Suprapubic skin (tissue), 4 donors: ENCODE results near the gene ZNF180. TPM values are rescaled to one million over a fixed set of nuclear protein-coding genes. Genes with fewer than 3 reads are reported as not detected.

ENCODE experiments used
- DNase-seq, 2 donors: peaks; one replicate each; pipeline ENCODE4 v3.0.0-alpha.2; 2019; ENCODE audit warnings: low spot score in 2 of 2
- H3K27ac ChIP-seq: fragments of 200-600 bp; sonication (generic); one replicate; pipeline ENCODE4 v1.5.1; 2019
- H3K27me3 ChIP-seq: fragments of 200-600 bp; sonication (generic); one replicate; pipeline ENCODE4 v1.5.1; 2019
- H3K36me3 ChIP-seq: fragments of 200-600 bp; sonication (generic); one replicate; pipeline ENCODE4 v1.5.1; 2019
- H3K4me1 ChIP-seq: fragments of 200-600 bp; sonication (generic); one replicate; pipeline ENCODE4 v1.5.1; 2019
- H3K4me3 ChIP-seq: fragments of 200-600 bp; sonication (generic); one replicate; pipeline ENCODE4 v1.5.1; 2019; ENCODE audit warnings: mild to moderate bottlenecking
- H3K9me3 ChIP-seq: fragments of 200-600 bp; sonication (generic); one replicate; pipeline ENCODE4 v1.5.1; 2019
- CTCF ChIP-seq, 2 donors: fragments of 200-600 bp in 1 of 2; fragments of 450-650 bp in 1 of 2; sonication (generic) in 1 of 2; IDR thresholded peaks; one replicate each; pipeline ENCODE4 v1.5.1; 2016 to 2019; ENCODE audit warnings: antibody characterized with exemption in 2 of 2, mild to moderate bottlenecking in 1 of 2, moderate library complexity in 1 of 2
- EP300 ChIP-seq: sonication (generic); formaldehyde crosslinking; IDR thresholded peaks from one replicate; pipeline ENCODE4 v1.6.1; 2017; ENCODE audit warnings: antibody characterized with exemption
- POLR2A ChIP-seq, 2 donors: fragments of 450-650 bp; IDR thresholded peaks; one replicate each; pipeline ENCODE4 v1.6.1; 2017; ENCODE audit warnings: antibody characterized with exemption in 2 of 2, mild to moderate bottlenecking in 2 of 2, moderate library complexity in 2 of 2
- POLR2AphosphoS5 ChIP-seq, 3 donors: sonication (generic); formaldehyde crosslinking; IDR thresholded peaks; one replicate each; pipeline ENCODE4 v1.6.1; 2017; ENCODE audit warnings: antibody characterized with exemption in 3 of 3
- WGBS: methylation state at CpG from one replicate; pipeline ENCODE4 v1.1.5; 2018; 5-methylcytosine and 5-hydroxymethylcytosine counted together
- total RNA-seq, 4 donors: library from RNA; depleted of rRNA; stranded (reverse); fragments of >200 nt; gene quantifications; one replicate each; pipeline ENCODE4 v1.1.0, GENCODE V29; 2016

ZNF180 gene
- total RNA-seq, 4 donors from 2014 or later: 7.7 to 11.7 (median 10.3) TPM

DNA sequence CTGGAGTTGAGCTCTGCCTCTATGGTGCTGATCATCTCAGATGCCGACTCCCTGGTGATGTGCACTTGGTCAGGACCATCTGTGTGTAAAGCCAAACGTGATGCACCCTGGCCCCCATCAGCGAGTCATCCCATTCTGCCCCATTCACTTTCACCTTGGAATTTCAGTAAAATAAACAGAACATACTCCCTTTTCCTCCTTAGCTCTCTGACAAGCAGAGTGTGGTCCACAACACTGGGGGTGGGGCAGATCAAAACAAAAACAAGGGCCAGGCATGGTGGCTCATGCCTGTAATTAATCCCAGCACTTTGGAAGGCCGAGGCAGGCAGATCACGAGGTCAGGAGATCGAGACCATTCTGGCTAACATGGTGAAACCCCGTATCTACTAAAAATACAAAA is 16.8 kb upstream of the ZNF180 start:
- 81% methylated on average over 7 of the region's 7 CpGs for WGBS
- Histone ChIP-seq H3K27ac (no peak overlapping the region), H3K36me3 (no peaks in the 10 kb centered on the region), H3K9me3 (peaks cover 5% of the 10 kb centered on the region), H3K4me1 (no peaks in the 10 kb centered on the region), H3K27me3 (no peaks in the 10 kb centered on the region), H3K4me3 (no peak overlapping the region)
- TF ChIP-seq EP300 (no peak), POLR2AphosphoS5 (IDR thresholded peaks at IDR 0.05) (no peak), CTCF (IDR thresholded peaks at IDR 0.05) (no peak), POLR2A (IDR thresholded peaks at IDR 0.05) (no peak)
- no peak for DNase-seq

DNA sequence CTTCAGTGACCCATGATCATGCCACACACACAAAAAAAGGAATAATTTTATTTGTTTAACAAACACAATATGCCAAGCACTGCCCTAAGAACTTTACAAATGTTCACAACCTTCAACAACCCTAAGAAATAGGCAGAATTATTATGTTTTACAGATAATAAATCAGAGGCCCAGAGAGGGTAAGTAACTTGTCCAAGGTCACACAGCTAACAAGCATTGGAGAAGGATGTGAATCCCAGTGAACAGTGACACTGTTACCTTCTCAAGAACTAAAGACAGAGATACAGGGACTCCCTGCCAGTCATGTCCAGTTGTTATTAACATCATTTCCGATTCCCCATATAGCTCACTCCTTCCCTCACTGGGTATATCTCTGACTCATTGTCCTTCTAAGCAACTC is 15.6 kb upstream of the ZNF180 start:
- Histone ChIP-seq H3K4me1 (no peaks in the 10 kb centered on the region), H3K36me3 (no peaks in the 10 kb centered on the region), H3K9me3 (peaks cover 5% of the 10 kb centered on the region), H3K27ac (no peak overlapping the region), H3K27me3 (peaks cover 5% of the 10 kb centered on the region), H3K4me3 (no peak overlapping the region)
- TF ChIP-seq POLR2AphosphoS5 (IDR thresholded peaks at IDR 0.05) (no peak), POLR2A (IDR thresholded peaks at IDR 0.05) (no peak), EP300 (no peak), CTCF (IDR thresholded peaks at IDR 0.05) (no peak)
- no peak for DNase-seq
- WGBS: 94% methylated on average over 1 of the region's 1 CpG

GRCh38 chr19:44515031-44515430 is 14.7 kb upstream of the ZNF180 start:
- peaks cover 5% of the 10 kb centered on the region for H3K27me3 ChIP-seq
- H3K36me3 ChIP-seq: no peaks in the 10 kb centered on the region
- DNase-seq: no peak
- H3K4me3 ChIP-seq: no peak overlapping the region
- TF ChIP-seq CTCF (IDR thresholded peaks at IDR 0.05) (no peak), POLR2AphosphoS5 (IDR thresholded peaks at IDR 0.05) (no peak), POLR2A (IDR thresholded peaks at IDR 0.05) (no peak), EP300 (no peak)
- H3K9me3 ChIP-seq: peaks cover 5% of the 10 kb centered on the region
- no peak overlapping the region for H3K27ac ChIP-seq
- WGBS: 87% methylated on average over 3 of the region's 3 CpGs
- H3K4me1 ChIP-seq: no peaks in the 10 kb centered on the region

DNA sequence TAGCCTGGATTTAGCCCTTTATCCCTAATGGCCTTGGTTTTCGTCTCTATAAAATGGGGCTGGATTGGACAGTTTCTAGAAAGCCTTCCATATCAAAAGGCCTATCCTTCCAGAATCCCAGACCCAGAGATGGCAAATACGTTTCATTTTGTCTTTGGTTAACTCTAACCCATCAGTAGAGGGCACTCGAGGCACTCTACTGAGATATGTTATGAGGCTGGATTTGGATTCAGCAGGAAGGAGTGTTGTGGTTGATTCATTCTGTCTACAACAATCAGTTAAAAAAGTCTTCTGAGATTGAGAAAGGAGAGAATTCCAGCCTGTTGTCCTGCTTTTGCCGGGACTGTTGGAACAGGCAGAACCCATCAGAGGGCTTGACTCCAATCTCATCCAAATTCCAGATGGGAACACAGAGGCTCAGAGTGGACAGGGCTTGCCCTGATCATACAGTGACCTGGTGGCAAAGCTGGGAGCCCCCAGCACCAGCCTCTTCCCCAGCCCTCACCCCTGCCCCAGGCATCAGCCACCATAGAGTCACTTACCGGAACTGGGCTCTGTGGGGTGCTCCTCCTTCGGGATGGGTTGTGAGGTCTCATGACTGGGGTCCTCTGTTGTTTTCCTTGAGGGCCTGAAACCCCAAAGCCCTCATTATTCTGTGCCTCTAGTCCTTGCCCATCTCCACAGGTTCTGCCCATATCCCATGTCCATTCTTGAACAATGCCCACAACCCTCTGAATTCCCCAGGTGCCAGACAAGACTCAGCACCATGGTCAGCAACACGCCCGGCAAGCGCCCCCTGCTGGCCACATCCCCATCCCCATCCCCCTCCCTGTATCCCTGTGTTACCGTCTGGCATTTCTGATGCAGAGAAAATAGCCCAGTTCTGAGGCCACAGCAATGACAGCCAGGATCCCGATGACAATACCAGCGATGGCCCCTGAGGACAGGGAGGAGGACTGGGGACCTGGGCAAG is 12.3 kb upstream of the ZNF180 start:
- no peak for TF ChIP-seq EP300
- no peak for TF ChIP-seq CTCF (IDR thresholded peaks at IDR 0.05)
- no peak for TF ChIP-seq POLR2A (IDR thresholded peaks at IDR 0.05)
- no peak for TF ChIP-seq POLR2AphosphoS5 (IDR thresholded peaks at IDR 0.05)
- WGBS: 31% methylated on average over 12 of the region's 12 CpGs
- no peak overlapping the region for H3K27ac ChIP-seq

GRCh38 chr19:44509478-44509877 is 9.2 kb upstream of the ZNF180 start:
- Histone ChIP-seq H3K27ac (no peak overlapping the region), H3K4me1 (no peaks in the 10 kb centered on the region), H3K27me3 (peaks cover 36% of the 10 kb centered on the region), H3K4me3 (no peak overlapping the region), H3K9me3 (no peaks in the 10 kb centered on the region), H3K36me3 (no peaks in the 10 kb centered on the region)
- TF ChIP-seq POLR2A (IDR thresholded peaks at IDR 0.05) (no peak), POLR2AphosphoS5 (IDR thresholded peaks at IDR 0.05) (no peak), CTCF (IDR thresholded peaks at IDR 0.05) (no peak), EP300 (no peak)
- no peak for DNase-seq

More for the DNA sequence above, 12.3 kb upstream of the ZNF180 start:
- peaks cover 5% of the 10 kb centered on the region for H3K9me3 ChIP-seq
- no peaks in the 10 kb centered on the region for H3K36me3 ChIP-seq
- H3K27me3 ChIP-seq: peaks cover 14% of the 10 kb centered on the region
- H3K4me3 ChIP-seq: no peak overlapping the region
- H3K4me1 ChIP-seq: no peaks in the 10 kb centered on the region
- no peak for DNase-seq
